GDM1 (cell line): Measurements from ENCODE around the gene MRPS7.

Experiments
- DNase-seq: peaks from one replicate; lab custom pipeline; 2025; lab: John Stamatoyannopoulos, UW

MRPS7 gene

DNA sequence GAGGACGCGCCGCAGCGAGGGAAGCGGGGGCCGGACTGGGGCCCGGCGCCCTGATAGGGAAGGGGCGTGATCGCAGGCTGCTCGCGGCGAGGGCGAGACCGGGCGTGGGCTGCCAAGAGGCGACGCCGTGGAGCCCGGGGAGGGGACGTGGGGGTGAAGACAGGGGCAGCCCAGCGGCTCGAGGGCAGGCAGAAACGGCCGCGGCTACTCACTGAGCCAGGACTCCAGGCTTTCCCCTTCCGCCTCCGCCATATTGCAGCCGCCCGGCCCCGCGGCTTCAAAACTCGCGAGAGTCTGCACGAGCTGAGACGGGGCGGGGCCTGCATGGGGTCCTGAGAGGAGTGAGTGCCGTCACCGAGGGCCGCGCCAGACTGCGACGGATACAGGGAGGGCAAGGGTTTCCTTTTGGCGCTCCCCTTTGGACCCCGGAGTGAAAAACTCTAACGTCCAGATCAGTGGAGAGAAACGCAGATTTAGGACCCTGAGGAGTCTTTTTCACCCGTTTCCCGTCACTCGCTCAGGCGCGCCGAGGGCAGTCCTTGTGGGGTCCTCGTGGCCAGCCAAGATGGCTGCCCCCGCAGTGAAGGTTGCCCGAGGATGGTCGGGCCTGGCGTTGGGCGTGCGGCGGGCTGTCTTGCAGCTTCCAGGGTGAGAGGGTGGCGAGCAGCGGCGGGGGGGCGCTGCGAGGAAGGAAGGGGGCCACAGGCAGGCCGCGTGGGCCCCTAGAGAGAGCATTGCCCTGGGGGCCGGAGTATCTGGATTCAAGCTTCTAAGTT, at the start of gene MRPS7, which contains the start of gene GGA3:
TSS of gene MRPS7 (plus strand) at position 544 of the 776 bp plus-strand sequence. CDS start at position 566, 22 bp downstream.
TSS of gene GGA3 (minus strand) at position 271 of the 776 bp plus-strand sequence. CDS start at position 252, 19 bp downstream.
- peak; percentile 86 for DNase-seq

GRCh38 chr17:75218131-75218530, 43.5 kb upstream of the MRPS7 start:
- no peak for DNase-seq

DNA sequence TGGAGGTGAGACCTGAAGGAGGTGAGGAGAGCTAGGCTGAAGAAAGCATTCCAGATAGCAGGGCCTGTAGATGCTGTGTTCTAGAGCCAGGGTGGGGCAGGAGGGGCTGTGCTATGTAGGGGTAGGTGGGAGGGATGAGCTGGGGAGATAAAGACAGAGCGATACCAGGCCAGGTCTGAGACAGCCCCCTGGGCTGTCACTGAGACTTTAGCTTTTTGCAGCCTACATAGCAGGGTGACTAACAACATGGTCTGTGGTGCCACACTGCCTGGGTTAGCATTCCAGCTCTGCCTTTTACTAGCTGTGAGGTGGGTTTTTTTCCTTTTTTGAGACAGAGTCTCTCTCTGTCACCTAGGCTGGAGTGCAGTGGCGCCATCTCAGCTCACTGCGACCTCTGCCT, 41.9 kb upstream of the MRPS7 start:
- DNase-seq = no peak

GRCh38 chr17:75225016-75225415, 36.7 kb upstream of the MRPS7 start:
- no peak for DNase-seq

- no peak for DNase-seq
These were observed 34.0 kb upstream of the MRPS7 start for GRCh38 chr17:75227729-75228128.

GRCh38 chr17:75228305-75228704, 33.4 kb upstream of the MRPS7 start:
- DNase-seq = no peak

DNA sequence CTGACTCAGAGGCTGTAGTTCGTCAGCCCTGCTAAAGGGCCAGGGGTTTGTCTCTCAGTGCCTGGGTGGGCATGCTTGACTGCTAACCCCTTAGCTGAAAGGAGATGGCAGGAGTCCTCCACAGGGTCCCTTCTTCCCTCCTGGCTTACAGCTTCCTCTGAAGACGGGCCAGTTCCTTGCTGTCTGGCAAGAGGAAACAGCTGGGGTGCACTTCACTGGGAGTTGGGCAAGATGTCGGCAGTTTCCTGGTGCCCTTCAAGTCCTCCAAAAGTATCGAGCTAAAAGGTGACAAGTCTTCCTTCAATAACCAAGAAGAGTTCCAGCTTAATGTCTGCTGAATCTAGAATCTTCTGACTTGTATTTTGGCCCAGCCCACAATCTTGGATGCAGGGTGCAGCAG, 32.8 kb upstream of the MRPS7 start:
- DNase-seq = no peak

DNA sequence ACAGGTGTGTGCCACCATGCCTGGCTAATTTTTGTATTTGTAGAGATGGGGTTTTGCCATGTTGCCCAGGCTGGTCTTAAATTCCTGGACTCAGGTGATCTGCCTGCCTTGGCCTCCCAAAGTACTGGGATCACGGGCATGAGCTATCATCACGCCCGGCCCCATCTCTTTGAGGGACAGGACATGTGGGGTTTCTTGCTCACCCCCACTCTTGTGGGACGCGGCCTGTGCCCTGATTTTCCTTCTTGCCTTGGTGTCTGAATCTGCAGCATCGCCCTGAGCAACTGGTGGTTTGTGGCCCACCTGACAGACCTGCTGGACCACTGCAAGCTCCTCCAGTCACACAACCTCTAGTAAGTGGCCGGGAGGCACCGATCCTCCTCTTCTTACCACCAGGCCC, 30.6 kb upstream of the MRPS7 start:
- no peak for DNase-seq

DNA sequence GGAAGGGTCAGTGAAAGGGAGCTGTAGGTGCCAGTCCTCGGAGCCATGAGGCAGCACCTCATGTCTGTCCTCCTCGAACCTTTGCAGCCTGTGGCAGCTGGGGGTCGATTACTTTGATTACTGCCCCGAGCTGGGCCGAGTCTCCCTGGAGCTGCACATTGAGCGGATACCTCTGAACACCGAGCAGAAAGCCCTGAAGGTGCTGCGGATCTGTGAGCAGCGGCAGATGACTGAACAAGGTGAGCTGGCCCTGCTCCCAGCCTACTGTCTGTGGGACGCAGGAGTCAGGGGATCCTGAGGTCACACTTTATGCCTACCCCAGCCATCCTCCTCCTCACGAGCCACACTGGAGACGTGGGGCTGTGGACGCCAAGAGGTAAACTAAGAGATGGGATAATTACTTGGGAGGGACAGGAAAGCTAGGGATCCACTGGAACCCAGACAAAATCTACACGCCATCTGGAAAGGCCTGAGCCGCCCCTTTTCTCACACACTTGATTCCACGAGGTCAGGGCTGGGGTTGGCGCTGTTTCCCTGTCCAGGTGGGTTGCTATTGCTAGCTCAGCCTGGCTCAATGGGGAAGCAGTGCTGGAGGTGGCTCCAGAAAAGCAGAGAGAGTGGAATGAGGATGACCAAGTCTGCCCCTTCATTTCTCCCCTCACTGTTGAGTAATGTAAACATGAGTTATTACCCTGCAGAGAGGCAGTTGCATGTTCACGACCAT, 29.8 kb upstream of the MRPS7 start:
- no peak for DNase-seq

- no peak for DNase-seq
These were observed 28.9 kb upstream of the MRPS7 start for GRCh38 chr17:75232786-75233185.

DNA sequence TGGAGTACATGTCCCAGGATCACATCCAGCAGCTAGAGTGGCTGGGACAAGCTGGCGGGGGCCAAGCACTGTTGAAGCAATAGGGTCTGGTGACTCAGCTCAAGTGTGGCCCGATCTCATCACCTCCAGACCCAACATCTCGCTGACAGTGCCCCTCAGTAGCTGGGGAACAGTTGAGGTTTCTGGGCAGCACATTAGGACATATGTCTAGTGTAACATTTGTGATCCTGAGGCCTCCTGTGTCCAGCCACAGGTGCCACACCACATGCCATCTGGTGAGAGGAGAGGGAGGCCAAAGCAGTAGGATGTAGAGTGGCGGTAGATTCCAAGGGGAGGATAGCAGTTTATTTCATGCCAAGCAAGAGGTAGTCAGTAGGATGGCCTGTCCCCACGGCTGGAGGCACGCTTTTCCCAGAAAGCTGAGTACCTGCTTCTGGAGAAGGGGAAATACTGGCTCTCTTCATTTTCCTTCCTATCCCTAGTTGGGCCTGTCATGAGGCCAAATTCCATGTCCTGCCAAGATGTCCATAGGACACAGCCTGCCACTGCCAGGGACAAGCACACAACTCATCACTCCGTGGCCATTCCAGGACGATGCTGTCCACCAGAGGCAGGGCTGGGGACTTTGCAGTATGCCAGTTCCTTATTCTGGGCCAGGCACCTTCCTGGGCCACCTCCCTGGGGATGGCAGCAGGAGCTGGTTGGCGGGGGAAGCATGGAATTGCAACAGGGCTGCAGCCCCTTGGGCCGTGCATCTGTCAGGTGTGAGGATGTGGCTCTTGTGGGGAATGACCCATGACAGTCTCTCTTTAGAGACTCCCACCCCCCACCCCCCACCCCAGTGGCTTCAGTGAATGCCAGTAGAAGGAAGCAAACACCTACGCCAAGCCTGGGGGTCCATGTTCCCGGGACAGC, 24.3 kb upstream of the MRPS7 start:
- no peak for DNase-seq

- no peak for DNase-seq
These were observed 23.6 kb upstream of the MRPS7 start for GRCh38 chr17:75238020-75238580.

- peak; percentile 41 for DNase-seq
These were observed 22.9 kb upstream of the MRPS7 start for GRCh38 chr17:75238684-75239191.

DNA sequence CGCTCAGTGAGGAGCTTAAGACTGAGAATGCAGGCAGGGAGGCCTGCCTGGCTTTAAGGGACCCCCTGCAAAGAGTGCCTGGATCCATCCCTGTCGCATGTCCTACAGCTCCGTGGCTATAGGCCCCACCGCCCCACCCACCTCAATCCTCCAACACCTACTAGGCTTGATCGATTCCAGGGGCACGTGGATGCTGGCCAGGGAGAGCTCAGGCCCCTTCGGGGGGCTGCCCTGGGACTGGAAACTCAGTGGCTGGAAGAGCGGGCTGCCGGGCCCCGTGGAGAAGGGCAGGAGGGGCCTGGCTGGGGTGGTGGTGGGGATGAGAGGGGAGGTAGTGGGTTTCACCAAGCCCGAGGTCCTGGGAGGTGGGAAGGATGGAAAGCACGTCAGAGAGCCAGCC, 22.5 kb upstream of the MRPS7 start:
- DNase-seq = no peak

GRCh38 chr17:75239778-75240393, 21.8 kb upstream of the MRPS7 start:
- DNase-seq = no peak

- peak; percentile 32 for DNase-seq
These were observed 21.1 kb upstream of the MRPS7 start for GRCh38 chr17:75240394-75241142.

GRCh38 chr17:75241143-75241430, 20.6 kb upstream of the MRPS7 start:
- DNase-seq = no peak

DNA sequence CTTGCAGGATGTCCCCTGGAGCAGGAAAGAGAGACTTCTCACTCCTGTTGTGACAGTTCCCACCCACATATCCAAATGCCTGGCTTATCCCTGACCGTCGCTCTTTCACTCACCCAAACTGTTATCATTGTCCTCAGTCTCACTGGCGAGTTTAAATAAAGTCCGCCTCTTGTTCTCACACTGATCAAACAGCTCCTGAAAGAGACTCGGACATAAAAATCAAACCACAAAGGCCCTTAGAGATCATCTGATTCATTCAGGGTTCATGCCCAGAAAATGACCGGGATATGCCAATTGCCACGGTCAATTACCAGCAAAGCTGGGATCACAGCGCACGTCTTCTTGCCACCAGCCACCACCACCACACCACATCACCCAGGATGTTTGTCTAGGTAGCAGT, 20.2 kb upstream of the MRPS7 start:
- DNase-seq = no peak

DNA sequence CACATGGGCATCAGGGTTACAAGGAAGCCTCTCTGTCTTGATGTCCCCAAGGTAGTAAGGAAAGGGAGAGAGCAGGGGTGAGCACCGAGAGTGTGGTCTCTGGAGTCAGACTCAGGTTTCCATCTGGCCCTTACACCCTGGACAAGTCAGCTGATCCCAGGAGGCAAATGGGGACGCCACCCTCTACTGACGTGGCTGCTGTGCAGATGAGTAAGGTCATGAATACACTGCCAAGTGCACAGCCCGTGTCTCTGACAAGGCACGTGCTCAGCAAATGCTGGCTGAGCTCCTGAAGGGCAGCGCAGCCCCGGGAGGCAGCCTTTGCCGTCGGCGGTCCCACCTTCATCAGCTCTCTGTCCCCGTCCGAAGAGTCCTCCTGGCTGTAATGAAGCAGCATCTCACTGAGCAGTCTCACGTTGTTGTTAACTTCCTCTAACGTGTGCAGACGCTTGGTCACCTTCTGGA, 19.7 kb upstream of the MRPS7 start:
- no peak for DNase-seq

- DNase-seq = no peak
These were observed 19.1 kb upstream of the MRPS7 start for GRCh38 chr17:75242461-75243042.
